ENCODE results near the gene SPPL2A. TPM values are rescaled to one million over a fixed set of nuclear protein-coding genes. Genes with fewer than 3 reads are reported as not detected.
"Not testable (repeated sequence)": the region's sequence is repeated elsewhere in the genome, so short reads cannot be mapped to it uniquely, and the experiment has no call there.

SPPL2A gene
- total RNA-seq, 4 donors from 2014 or later, result 122 to 132 (median 128) TPM

- Histone ChIP-seq H3K4me1 (peaks cover 0 to 13% (median 0%) of the 10 kb centered on the region in 4 donors), H3K36me3 (peaks cover 0 to 15% (median 0%) of the 10 kb centered on the region in 4 donors), H3K27ac (replicated peaks in 1 of 4) (no peak overlapping the region), H3K9me3 (no peaks in the 10 kb centered on the region), H3K4me3 (no peak overlapping the region), H3K27me3 (no peaks in the 10 kb centered on the region)
- TF ChIP-seq POLR2AphosphoS5 (IDR thresholded peaks at IDR 0.05) (no peak), POLR2A (IDR thresholded peaks at IDR 0.05; ENCODE audit: low read depth) (no peak), CTCF (IDR thresholded peaks at IDR 0.05) (no peak), EP300 (IDR thresholded peaks at IDR 0.05) (no peak)
- 66% methylated on average over 8 of the region's 8 CpGs for WGBS
- no peak for DNase-seq (ENCODE audit: extremely low spot score)
- intact Hi-C loops (cut with DNase I), result no loop called here
Observed at GRCh38 chr15:50698101-50698500, 67.4 kb downstream of the SPPL2A start.

- H3K27ac ChIP-seq (replicated peaks in 1 of 4), result no peak overlapping the region
- intact Hi-C loops (cut with DNase I), result no loop called here
- peaks cover 0 to 15% (median 0%) of the 10 kb centered on the region in 4 donors for H3K36me3 ChIP-seq
- H3K27me3 ChIP-seq, result no peaks in the 10 kb centered on the region
- peaks cover 0 to 13% (median 0%) of the 10 kb centered on the region in 4 donors for H3K4me1 ChIP-seq
- 86% methylated on average over 4 of the region's 4 CpGs for WGBS
- no peak overlapping the region for H3K4me3 ChIP-seq
- no peak for DNase-seq (ENCODE audit: extremely low spot score)
- TF ChIP-seq POLR2A (IDR thresholded peaks at IDR 0.05; ENCODE audit: low read depth), result no peak
- no peak for TF ChIP-seq EP300 (IDR thresholded peaks at IDR 0.05)
- TF ChIP-seq POLR2AphosphoS5 (IDR thresholded peaks at IDR 0.05), result no peak
- no peak for TF ChIP-seq CTCF (IDR thresholded peaks at IDR 0.05)
- no peaks in the 10 kb centered on the region for H3K9me3 ChIP-seq
Observed at GRCh38 chr15:50697109-50697797, 68.3 kb downstream of the SPPL2A start.

- peaks cover 0 to 13% (median 0%) of the 10 kb centered on the region in 4 donors for H3K4me1 ChIP-seq
- H3K27me3 ChIP-seq; H3K9me3 ChIP-seq; H3K4me3 ChIP-seq; DNase-seq (ENCODE audit: extremely low spot score); H3K27ac ChIP-seq (replicated peaks in 1 of 4); intact Hi-C loops (cut with DNase I); H3K36me3 ChIP-seq: not testable (repeated sequence)
- 96% methylated on average over 9 of the region's 9 CpGs for WGBS
Observed at GRCh38 chr15:50694634-50695165, 70.8 kb downstream of the SPPL2A start.

- no peaks in the 10 kb centered on the region for H3K27me3 ChIP-seq
- H3K4me1 ChIP-seq, result peaks cover 27 to 45% (median 42%) of the 10 kb centered on the region in 4 donors
- no peak for DNase-seq (ENCODE audit: extremely low spot score)
- 56% methylated on average over 10 of the region's 10 CpGs for WGBS
- H3K27ac ChIP-seq (replicated peaks in 1 of 4), result peak overlapping the region; percentile 86 to 97 (median 96)
- H3K9me3 ChIP-seq, result no peaks in the 10 kb centered on the region
- no peak for TF ChIP-seq CTCF (IDR thresholded peaks at IDR 0.05)
- TF ChIP-seq POLR2AphosphoS5 (IDR thresholded peaks at IDR 0.05), result no peak
- TF ChIP-seq EP300 (IDR thresholded peaks at IDR 0.05), result no peak
- TF ChIP-seq POLR2A (IDR thresholded peaks at IDR 0.05; ENCODE audit: low read depth), result no peak
- H3K4me3 ChIP-seq, result peak overlapping the region; percentile 58 to 95 (median 84)
- peaks cover 0 to 21% (median 9%) of the 10 kb centered on the region in 4 donors for H3K36me3 ChIP-seq
- intact Hi-C loops (cut with DNase I), result loop anchor here (5.0 kb wide), 1 partner anchor 80 kb away; the partner anchor contains the start of gene SPPL2A
Observed at GRCh38 chr15:50687302-50687902, 78.1 kb downstream of the SPPL2A start.
